Spleen (tissue), 7 donors: ENCODE data around the gene PDCD2.

Experiments used
- CTCF ChIP-seq, 11 experiments: fragments of 200-600 bp in 7 of 11; fragments of 450-650 bp in 4 of 11; sonication (generic) in 4 of 11; IDR thresholded peaks in 8 of 11; conservative IDR thresholded peaks in 3 of 11; 1 replicate in 7 of 11; 2 replicates in 4 of 11; pipeline versions ENCODE4 v1.4.0 to v1.8.0; 2016 to 2021; ENCODE audit warnings: antibody characterized with exemption in 11 of 11, inconsistent platforms in 4 of 11, mild to moderate bottlenecking in 1 of 11
- POLR2A ChIP-seq, 3 donors: fragments of 450-650 bp; IDR thresholded peaks; one replicate each; pipeline ENCODE4 v1.5.1; 2017; ENCODE audit warnings: antibody characterized with exemption in 3 of 3, mild to moderate bottlenecking in 1 of 3
- POLR2AphosphoS5 ChIP-seq, 3 donors: sonication (generic); formaldehyde crosslinking; IDR thresholded peaks; one replicate each; pipeline ENCODE4 v1.5.1; 2017; ENCODE audit warnings: antibody characterized with exemption in 3 of 3
- donor health status: DM: no; HTN: no; CAD: no; lungs with moderate emphysema.
- donor health status: DM: no; HTN: no; CAD: no.
- donor health status: DM: no; HTN: no; CAD: no.

- no peak for TF ChIP-seq CTCF (IDR thresholded peaks at IDR 0.05 in 8 of 11, conservative IDR thresholded peaks at IDR 0.05 in 3 of 11)
- TF ChIP-seq POLR2AphosphoS5 (IDR thresholded peaks at IDR 0.05), result no peak
- no peak for TF ChIP-seq POLR2A (IDR thresholded peaks at IDR 0.05)
Observed at GRCh38 chr6:170554796-170555137, 29.7 kb downstream of the PDCD2 start.
